Central memory CD4-positive, alpha-beta T cell (primary cell): ENCODE results near the gene NUSAP1.
"Not testable (repeated sequence)": the region's sequence is repeated elsewhere in the genome, so short reads cannot be mapped to it uniquely, and the experiment has no call there.

Source experiments
- DNase-seq: peaks from one replicate; pipeline ENCODE4 v3.0.0; 2022
- total RNA-seq, 3 experiments: gene quantifications; one replicate each; lab custom pipeline; 2026; lab: John Stamatoyannopoulos, UW

The NUSAP1 gene, protein sequence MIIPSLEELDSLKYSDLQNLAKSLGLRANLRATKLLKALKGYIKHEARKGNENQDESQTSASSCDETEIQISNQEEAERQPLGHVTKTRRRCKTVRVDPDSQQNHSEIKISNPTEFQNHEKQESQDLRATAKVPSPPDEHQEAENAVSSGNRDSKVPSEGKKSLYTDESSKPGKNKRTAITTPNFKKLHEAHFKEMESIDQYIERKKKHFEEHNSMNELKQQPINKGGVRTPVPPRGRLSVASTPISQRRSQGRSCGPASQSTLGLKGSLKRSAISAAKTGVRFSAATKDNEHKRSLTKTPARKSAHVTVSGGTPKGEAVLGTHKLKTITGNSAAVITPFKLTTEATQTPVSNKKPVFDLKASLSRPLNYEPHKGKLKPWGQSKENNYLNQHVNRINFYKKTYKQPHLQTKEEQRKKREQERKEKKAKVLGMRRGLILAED
- total RNA-seq = 0 to 0.58 (median 0) reads per million in 3 experiments

DNA sequence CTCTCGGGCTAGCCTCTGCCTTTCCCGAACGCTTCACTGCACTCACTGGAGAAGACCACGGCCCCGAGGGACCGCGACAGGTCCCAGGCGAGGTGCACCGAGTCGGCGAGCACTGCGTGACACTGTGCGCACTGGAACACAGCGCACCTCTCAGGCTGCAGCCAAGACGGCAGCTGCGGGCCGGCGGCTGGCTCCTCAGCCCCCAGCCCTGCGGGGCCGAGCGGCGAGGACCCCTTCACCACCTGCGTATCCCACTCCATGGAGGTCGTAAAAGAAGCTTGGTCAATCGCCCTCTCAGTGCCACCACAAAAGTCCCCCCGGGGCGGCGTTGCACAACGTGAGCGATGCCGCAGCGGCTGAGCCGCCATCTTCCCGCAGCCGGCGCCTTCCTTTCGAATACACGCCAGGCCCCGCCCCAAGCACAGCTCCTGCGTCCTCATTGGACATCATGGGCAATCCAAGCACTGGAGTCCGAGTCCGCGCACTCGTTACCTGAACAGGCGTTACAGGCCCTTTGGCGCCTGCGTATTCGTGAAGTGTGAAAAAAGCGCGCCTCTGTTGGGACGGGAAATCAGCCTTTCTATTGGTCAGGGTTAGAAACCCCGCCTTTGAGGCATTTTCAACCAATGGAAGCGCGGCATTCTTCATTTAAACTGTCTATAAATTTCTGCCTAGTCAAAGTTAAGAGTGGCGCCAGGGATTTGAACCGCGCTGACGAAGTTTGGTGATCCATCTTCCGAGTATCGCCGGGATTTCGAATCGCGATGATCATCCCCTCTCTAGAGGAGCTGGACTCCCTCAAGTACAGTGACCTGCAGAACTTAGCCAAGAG is at the start of gene NUSAP1, which contains the start of gene OIP5:
Gene NUSAP1, plus strand, starts transcription at position 688 of the 832 bp plus-strand sequence. Its CDS starts 77 bp downstream, at position 765.
Gene OIP5, minus strand, starts transcription at position 398 of the 832 bp plus-strand sequence. Its CDS starts 30 bp downstream, at position 368.
- DNase-seq = peak; percentile 99

DNA sequence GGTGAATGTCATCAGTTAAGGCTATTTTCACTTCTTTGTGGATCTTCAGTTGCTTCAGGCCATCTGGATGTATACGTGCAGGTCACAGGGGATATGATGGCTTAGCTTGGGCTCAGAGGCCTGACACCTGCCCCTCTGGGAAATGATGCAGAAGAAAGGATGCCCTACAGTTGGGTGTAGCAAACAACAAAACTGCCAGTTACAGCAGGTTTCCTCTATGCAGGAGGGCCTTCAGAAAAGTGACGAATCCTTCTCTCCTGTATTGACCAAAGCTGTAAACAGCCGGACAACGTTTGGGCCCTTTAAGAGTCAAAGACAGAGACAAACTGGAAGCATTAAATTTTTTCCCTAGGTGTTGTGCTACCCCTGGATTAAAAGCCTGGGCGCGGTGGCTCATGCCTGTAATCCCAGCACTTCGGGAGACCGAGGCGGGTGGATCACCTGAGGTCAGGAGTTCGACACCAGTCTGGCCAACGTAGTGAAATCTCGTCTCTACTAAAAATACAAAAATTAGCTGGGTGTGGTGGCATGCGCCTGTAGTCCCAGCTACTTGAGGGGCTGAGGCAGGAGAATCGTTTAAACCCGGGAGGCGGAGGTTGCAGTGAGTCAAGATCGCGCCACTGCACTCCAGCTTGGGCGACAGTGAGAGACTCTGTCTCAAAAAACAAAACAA is 49.6 kb upstream of the NUSAP1 start:
- DNase-seq = not testable (repeated sequence)

DNA sequence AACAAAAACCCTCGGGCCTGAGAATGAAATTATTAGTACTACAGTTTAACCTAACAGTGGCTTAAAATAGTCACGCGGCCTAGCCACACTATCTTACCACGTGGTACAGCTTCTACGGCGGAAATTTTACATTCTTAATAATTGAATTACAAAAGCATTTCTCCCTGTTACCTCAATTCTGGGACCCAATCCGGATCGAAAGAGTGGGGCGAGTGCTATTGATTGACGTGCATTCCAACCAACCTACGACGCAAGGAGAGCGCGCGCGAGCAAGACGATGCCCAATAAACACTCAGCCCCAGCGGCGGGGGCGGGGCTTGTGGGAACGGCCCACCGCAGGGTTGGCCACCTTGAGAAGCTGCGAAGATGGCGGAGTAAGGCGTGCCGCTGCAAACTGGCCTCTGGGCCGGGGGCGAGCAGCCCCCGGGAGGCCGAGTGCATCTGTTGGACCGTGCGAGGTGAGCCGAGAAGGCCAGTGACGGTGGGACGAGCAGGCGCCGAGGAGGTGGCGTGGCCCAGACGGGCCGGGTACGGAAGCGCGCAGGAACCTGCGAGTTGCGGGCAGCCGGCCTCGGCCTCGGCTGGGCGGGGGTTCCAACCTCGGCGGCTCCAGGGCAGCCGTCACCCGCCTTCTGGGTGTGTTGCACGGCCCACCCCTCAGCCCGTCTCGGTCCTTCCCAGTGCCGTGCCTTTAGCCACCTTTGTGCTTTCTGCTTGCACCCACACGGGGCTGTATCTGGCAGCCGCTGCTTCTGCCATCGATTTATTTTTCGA is 48.8 kb upstream of the NUSAP1 start:
- peak; percentile 97 for DNase-seq

DNA sequence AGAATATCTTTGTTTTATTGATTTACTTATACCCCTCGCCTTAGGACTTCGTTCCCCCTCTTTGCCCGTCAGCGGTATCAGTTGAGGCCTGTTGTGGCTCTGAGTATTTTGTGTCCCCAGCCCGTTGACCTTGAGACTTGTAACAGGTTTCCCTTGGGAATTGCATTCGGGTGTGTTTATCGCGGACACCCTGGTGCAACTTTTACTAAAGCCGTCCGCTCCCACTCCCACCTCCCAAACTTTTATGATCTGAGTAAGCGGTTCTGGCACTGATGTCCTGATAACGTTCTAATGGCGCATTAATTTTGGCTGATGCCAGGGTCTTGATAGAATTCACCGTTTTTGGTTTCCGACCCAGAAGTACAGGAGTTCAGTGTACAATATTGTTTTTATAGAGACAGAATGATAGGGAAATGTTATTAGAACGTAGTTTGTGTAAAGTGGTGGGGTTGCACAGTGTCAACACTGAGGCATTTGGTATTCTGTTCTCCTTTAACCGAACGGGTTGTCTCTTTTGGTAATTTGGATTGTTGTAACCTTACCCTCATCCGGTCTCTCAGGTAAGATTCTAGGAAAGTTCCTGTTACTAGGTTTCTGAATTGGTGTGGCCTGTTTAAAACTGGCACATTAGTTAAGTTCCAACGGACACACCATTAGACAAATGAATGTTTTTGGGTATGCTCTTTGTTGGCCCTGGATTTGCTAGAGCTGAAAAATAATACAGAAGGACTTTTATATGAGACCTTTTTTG is 48.1 kb upstream of the NUSAP1 start:
- DNase-seq = peak; percentile 9

DNA sequence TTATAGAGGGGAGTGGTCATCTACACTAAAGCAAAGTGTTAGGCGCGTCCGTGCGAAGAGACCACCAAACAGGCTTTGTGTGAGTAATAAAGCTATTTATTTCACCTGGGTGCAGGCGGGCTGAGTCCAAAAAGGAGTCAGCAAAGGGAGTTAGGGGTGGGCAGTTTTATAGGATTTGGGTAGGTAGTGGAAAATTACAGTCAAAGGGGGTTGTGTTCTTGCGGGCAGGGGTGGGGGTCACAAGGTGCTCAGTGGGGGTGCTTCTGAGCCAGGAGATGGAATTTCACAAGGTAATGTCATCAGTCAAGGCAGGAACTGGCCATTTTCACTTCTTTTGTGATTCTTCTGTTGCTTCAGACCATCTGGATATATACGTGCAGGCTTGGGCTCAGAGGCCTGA is 47.4 kb upstream of the NUSAP1 start:
- DNase-seq = no peak

DNA sequence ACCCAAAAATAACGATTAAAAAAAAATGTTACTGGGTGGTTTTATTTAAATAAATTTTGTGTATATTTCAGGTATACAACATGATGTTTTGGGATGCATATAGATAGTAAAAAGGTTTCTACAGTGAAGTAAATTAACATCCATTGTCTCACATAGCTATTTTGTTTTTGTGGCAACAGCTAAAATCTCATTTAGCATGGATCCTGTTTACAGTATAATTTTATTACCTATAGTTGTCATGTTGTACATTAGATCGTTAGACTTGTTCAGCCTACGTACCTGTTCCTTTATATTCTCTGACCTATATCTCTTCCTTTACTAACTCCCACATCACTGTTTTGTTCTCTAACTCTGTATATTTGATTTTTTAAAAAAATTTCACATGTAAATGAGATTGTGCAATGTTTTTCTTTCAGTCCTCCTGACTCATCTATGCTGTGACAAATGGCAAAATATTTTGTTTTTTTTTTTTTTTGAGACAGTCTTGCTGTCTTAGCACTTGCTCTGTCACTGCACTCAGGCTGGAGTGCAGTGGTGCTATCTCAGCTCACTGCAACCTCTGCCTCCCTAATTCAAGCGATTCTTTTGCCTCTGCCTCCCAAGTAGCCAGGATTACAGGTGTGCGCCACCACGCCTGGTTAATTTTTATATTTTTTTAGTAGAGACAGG is 45.9 kb upstream of the NUSAP1 start:
- DNase-seq = no peak

DNA sequence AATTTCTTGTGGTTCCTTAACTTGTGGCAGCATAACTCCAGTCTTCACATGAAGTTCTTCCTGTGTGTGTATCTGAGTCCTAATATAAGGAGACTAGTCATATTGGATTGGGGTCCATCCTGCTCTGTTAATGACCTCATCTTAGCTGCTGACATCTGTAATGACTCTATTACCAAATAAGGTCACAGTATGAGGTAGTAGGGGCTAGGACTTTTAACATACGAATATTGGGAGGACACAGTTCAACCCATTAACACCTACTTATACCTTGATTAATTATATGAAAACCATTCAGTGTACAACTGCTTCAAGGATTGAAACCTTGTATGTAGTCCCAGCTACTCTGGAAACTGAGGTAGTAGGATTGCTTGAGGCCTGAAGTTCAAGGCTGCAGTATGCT is 44.2 kb upstream of the NUSAP1 start:
- no peak for DNase-seq

DNA sequence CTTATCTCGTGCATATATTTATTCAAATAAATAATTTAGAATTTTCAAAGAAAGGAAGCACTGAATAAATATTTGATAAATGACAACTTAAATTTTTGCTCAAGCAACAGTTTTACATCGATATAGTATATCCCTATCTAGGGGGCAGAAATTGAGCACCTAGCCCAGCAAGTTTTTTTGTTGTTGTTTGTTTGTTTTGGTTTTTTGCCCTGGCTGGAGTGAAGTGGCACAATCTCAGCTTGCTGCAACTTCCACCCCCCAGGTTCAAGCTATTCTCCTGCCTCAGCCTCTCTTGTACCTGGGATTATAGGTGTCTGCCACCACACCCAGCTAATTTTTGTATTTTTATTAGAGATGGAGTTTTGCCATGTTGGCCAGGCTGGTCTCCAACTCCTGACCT is 42.7 kb upstream of the NUSAP1 start:
- DNase-seq = no peak

DNA sequence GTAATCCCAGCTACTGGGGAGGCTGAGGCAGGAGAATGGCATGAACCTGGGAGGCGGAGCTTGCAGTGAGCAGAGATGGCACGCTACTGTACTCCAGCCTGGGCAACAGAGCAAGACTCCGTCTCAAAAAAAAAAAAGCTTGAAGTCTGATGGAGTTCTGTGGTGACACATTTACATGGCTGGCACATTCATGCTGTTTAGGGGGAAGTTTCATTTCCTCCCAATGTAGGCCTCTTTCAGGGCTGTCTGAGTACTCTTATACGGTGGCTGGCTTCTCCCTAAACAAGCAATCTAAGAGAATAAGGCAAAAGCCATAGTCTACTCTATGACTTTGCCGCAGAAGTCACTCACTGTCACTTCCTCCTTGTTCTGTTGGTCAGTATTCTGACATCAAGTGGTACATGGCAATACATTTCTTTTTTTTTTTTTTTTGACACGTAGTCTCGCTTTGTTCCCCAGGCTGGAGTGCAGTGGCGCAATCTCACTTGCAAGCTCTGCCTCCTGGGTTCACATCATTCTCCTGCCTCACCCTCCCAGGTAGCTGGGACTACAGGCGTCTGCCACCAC is 41.5 kb upstream of the NUSAP1 start:
- no peak for DNase-seq

DNA sequence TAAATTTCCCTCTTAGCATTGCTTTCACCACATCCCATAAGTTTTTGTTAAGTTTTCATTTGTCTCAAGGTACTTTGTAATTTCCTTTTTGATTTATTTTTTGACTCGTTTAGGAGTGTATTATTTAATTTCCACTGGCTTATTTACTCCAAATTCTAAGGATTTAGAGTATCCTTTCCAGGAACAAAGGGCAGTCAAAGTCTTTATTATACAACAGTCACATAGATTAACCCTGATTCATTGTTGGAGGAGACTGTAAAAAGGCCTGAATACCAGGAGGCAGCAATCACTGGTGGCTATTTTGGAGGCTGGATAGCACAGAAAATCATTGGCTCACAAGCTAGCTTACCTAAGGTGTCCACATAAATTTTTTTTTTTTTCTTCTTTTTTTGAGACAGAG is 40.2 kb upstream of the NUSAP1 start:
- DNase-seq = no peak

DNA sequence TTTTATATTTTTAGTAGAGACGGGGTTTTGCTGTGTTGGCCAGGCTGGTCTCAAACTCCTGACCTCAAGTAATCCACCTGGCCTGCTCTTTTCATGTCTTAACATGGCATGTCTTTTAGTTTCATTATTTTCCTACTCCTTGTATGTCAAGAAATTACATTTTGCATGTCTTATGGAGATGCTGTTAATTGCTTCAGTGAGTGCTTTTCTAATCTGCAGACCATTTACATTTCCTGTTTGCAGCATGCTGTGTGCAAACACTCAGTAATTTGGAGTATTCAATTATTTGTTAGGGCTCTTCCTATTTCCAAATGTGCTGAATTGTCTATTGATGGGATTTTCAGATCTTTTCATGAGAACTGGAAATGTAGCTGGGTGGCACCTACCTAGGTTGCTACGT is 31.5 kb upstream of the NUSAP1 start:
- DNase-seq = not testable (repeated sequence)

DNA sequence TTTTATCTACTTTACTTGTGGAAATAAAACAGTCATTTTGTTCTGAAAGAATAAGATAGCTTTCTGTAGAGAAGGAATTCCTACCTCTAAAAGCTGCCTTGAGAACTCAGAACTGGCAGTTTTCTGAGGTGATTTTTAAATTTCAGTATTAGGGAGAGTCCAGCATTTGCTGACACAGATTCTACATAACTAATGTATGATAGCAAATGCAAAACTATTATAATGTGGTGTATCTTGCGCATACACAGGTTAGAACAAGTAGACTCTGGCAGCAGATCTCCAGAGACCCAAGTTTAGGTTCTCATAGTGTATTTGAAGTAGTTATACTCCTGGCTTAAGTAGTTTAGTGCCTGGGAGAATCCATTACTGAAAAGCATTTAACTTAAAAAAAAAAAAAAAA is 31.1 kb upstream of the NUSAP1 start:
- no peak for DNase-seq

DNA sequence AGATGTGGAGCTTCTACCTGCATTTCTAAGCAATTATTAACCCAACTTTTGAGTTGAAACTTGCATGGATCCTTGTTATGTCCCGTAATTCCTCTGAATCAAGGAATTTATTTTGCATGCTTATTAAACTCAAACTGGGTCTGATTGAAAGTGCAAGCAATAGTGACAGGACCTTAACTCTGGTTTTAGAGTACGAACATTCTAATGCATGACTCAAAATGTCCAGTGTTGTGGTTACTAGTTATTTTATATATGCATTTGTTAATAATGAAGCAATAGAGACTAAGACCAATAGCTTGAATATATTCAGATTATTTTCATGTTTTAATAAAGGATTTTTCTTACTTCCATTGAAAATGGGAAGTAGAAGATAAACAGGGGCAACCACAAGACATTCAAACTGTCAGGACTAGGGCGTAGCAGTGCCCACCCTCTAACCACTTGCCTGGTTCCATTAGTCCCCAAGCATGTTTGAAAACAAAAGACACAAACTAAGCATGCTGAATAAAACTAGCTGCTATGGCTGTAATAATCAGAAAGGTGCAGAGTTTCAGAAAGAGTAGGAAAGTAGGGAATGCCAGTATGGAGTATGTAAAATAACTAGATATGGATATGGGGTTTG is 28.4 kb upstream of the NUSAP1 start:
- no peak for DNase-seq

DNA sequence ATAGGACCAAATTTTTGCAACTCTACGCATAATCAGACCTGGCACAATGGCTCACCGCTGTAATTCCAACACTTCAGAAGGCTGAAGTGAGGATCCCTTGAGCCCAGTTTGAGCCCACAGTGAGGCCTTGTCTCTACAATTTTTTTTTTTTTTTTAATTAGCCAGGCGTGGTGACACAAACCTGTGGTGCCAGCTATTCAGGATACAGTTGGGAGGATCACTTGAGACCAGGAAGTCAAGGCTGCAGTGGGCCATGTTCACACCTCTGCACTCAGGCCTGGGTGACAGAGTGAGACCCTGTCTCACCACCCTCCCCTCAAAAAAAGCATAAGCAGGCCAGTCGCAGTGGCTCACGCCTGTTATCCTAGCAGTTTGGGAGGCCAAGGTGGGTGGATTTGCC is 25.0 kb upstream of the NUSAP1 start:
- DNase-seq = no peak

DNA sequence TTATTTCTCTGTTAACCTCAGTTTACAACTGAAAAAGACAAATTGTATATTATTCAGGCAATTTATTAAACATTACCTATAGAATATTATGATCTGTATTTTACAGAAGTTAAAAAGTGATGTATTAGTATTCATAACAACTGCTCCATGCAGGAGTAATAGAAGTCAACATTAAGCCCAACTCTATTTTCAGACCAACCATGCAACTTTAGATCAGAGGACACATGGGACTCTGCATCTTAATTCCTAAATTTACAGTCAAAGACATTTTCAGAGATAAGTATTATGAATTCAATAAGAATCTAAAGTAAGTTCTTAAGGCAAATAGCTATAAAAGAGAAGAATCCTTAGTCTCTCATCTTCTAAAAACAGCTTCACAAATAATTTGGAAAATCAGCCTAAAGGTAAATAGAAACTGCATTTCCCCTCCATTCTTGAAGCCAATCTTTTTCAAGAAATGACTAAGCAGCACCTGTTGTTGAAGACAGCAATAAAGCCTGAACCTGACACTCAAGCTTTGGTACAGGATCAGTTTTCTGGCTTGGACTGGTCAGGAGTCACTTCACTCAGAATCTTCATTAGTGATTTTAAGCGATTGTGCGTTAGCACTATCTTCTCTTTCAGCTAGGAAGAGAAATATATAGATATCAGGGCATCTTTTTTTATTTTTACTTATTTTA is 23.3 kb upstream of the NUSAP1 start:
- no peak for DNase-seq

DNA sequence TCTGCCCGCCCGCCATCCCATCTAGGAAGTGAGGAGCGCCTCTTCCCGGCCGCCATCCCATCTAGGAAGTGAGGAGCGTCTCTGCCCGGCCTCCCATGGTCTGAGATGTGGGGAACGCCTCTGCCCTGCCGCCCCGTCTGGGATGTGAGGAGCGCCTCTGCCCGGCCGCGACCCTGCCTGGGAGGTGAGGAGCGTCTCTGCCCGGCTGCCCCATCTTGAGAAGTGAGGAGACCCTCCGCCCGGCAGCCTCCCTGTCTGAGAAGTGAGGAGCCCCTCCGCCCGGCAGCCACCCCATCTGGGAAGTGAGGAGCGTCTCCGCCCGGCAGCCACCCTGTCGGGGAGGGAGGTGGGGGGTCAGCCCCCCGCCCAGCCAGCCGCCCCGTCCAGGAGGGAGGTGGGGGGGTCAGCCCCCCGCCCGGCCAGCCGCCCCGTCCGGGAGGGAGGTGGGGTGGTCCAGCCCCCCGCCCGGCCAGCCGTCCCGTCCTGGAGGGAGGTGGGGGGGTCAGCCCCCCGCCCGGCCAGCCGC is 11.8 kb upstream of the NUSAP1 start:
- DNase-seq = not testable (repeated sequence)

DNA sequence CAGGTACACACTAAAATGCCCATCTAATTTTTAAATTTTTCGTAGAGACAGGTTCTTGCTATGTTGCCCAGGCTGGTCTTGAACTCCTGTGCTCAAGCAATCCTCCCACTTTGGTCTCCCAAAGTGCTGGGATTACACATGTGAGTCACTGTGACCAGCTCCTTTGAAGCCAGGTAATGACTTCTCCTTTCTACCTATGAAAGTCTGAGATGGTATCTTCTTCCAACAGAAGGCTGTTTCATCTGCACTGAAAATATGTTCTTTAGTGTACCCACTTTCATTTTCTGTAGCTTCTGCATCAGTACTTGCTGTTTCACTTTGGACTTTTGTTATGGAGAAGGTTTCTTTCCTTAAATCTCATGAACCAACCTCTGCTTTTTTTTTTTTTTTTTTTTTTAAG is 9.1 kb upstream of the NUSAP1 start:
- DNase-seq = no peak

DNA sequence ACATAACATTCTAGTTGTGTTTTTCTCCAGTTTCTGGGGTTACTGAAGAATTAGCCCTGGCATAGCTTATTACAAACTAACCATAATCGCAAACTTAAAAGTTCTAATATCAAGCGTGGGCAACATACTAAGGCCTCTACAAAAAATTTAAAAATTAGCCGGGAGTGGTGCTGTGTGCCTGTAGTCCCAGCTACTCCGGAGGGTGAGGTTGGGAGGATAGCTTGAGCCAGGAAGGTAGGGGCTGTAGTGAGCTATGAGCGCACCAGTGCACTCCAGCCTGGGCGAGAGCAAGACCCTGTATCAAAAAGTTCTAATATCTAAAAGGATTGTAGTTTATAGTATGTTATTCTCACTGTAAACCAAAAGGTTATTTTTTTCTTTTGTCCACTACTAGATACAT is 1.4 kb upstream of the NUSAP1 start:
- DNase-seq = no peak

DNA sequence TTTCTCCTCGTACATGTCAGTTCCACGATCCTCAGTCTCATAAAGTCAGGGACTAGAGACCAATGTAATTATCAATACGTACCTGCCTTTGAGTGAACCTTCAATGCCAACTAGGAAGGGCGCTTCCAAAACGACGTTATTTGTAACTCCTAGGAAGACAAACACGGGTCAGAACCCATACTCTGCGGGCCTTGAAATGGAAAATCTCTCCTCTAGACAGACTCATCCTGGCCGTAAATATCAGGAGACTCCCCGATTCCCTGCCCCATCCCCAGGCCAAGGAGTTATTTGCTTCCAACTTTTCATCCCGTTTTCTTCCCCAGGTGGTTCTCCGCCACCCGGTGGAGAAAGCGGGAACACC is 868 bp upstream of the NUSAP1 start:
- no peak for DNase-seq
